SK-N-SH treated with all-trans-retinoic acid at 6 μM for 48 hours (cell line): ENCODE data around the gene KDM5C.

Experiments
- ATAC-seq: fragments of 200-7000 bp; cut with Tn5 transposase; 3 replicates; pipeline ENCODE4 v1.9.1; 2020; ENCODE audit warnings: mild to moderate bottlenecking, moderate library complexity
- ARNTL ChIP-seq: fragments of 450-650 bp; formaldehyde crosslinking; IDR thresholded peaks from 2 replicates; pipeline ENCODE4 v1.5.0; 2020; ENCODE audit warnings: low read depth, mild to moderate bottlenecking, moderate library complexity, borderline replicate concordance
- BACH2 ChIP-seq: fragments of 250-450 bp; sonication (Bioruptor Pico); IDR thresholded peaks from 2 replicates; pipeline ENCODE4 v1.9.0; 2021; ENCODE audit warnings: mild to moderate bottlenecking, borderline replicate concordance
- CREB5 ChIP-seq: fragments of 250-450 bp; sonication (Bioruptor Pico); IDR thresholded peaks from 2 replicates; pipeline ENCODE4 v1.5.1; 2020; ENCODE audit warnings: low read depth, mild to moderate bottlenecking, moderate library complexity
- CSDC2 ChIP-seq: fragments of 250-450 bp; sonication (Bioruptor Pico); IDR thresholded peaks from 2 replicates; pipeline ENCODE4 v1.5.0; 2020; ENCODE audit warnings: mild to moderate bottlenecking, moderate library complexity
- ESRRG ChIP-seq: fragments of 250-450 bp; sonication (Bioruptor Pico); IDR thresholded peaks from 2 replicates; pipeline ENCODE4 v1.6.1; 2021; ENCODE audit warnings: mild to moderate bottlenecking
- GLIS3 ChIP-seq: fragments of 250-450 bp; sonication (Bioruptor Pico); IDR thresholded peaks from 2 replicates; pipeline ENCODE4 v1.5.0; 2020; ENCODE audit warnings: mild to moderate bottlenecking, moderate library complexity
- ISL1 ChIP-seq: fragments of 250-450 bp; sonication (Bioruptor Pico); IDR thresholded peaks from 2 replicates; pipeline ENCODE4 v2.1.2; 2022; ENCODE audit warnings: mild to moderate bottlenecking, moderate library complexity
- OSR1 ChIP-seq: fragments of 250-450 bp; sonication (Bioruptor Pico); IDR thresholded peaks from 2 replicates; pipeline ENCODE4 v1.8.0; 2022; ENCODE audit warnings: moderate library complexity, mild to moderate bottlenecking, inconsistent platforms
- POU6F1 ChIP-seq: fragments of 250-450 bp; sonication (Bioruptor Pico); IDR thresholded peaks from 2 replicates; pipeline ENCODE4 v1.8.0; 2021; ENCODE audit warnings: low read depth, mild to moderate bottlenecking, moderate library complexity, borderline replicate concordance
- PPARA ChIP-seq: fragments of 250-450 bp; sonication (Bioruptor Pico); IDR thresholded peaks from 2 replicates; pipeline ENCODE4 v1.5.0; 2020; ENCODE audit warnings: mild to moderate bottlenecking, borderline replicate concordance
- RARB ChIP-seq: fragments of 250-450 bp; sonication (Bioruptor Pico); IDR thresholded peaks from 2 replicates; pipeline ENCODE4 v1.8.0; 2021; ENCODE audit warnings: mild to moderate bottlenecking, moderate library complexity
- SNAI2 ChIP-seq: fragments of 250-450 bp; sonication (Bioruptor Pico); IDR thresholded peaks from 2 replicates; pipeline ENCODE4 v1.5.0; 2020; ENCODE audit warnings: mild to moderate bottlenecking, moderate library complexity
- TCF4 ChIP-seq: fragments of 250-450 bp; sonication (Bioruptor Pico); IDR thresholded peaks from 2 replicates; pipeline ENCODE4 v1.8.0; 2021; ENCODE audit warnings: mild to moderate bottlenecking, moderate library complexity, borderline replicate concordance
- TOX ChIP-seq: fragments of 250-450 bp; sonication (Bioruptor Pico); IDR thresholded peaks from 2 replicates; pipeline ENCODE4 v1.8.0; 2021; ENCODE audit warnings: mild to moderate bottlenecking, moderate library complexity, borderline replicate concordance
- TSHZ2 ChIP-seq: fragments of 250-450 bp; sonication (Bioruptor Pico); IDR thresholded peaks from 2 replicates; pipeline ENCODE4 v1.5.0; 2020; ENCODE audit warnings: mild to moderate bottlenecking, moderate library complexity
- ZC3H10 ChIP-seq: fragments of 250-450 bp; sonication (Bioruptor Pico); IDR thresholded peaks from 2 replicates; pipeline ENCODE4 v1.5.1; 2021; ENCODE audit warnings: mild to moderate bottlenecking, moderate library complexity
- ZFP3 ChIP-seq: fragments of 250-450 bp; sonication (Bioruptor Pico); IDR thresholded peaks from 2 replicates; pipeline ENCODE4 v1.5.0; 2020; ENCODE audit warnings: mild to moderate bottlenecking, moderate library complexity
- ZFP30 ChIP-seq: fragments of 450-650 bp; formaldehyde crosslinking; IDR thresholded peaks from 2 replicates; pipeline ENCODE4 v1.5.0; 2022; ENCODE audit warnings: mild to moderate bottlenecking, moderate library complexity
- ZNF565 ChIP-seq: fragments of 450-650 bp; formaldehyde crosslinking; conservative IDR thresholded peaks from 2 replicates; pipeline ENCODE4 v1.5.0; 2020; ENCODE audit warnings: low read depth, mild to moderate bottlenecking, moderate library complexity
- ZNF70 ChIP-seq: fragments of 450-650 bp; formaldehyde crosslinking; IDR thresholded peaks from 2 replicates; pipeline ENCODE4 v1.5.0; 2020; ENCODE audit warnings: mild to moderate bottlenecking, moderate library complexity
- ZNF8 ChIP-seq: fragments of 450-650 bp; formaldehyde crosslinking; IDR thresholded peaks from 2 replicates; pipeline ENCODE4 v1.5.0; 2020; ENCODE audit warnings: mild to moderate bottlenecking, moderate library complexity
- TF ChIP-seq, protein P1 (sequence below): fragments of 250-450 bp; sonication (Bioruptor Pico); IDR thresholded peaks from 2 replicates; pipeline ENCODE4 v1.8.0; 2020; ENCODE audit warnings: mild to moderate bottlenecking, moderate library complexity, borderline replicate concordance

The KDM5C gene

DNA sequence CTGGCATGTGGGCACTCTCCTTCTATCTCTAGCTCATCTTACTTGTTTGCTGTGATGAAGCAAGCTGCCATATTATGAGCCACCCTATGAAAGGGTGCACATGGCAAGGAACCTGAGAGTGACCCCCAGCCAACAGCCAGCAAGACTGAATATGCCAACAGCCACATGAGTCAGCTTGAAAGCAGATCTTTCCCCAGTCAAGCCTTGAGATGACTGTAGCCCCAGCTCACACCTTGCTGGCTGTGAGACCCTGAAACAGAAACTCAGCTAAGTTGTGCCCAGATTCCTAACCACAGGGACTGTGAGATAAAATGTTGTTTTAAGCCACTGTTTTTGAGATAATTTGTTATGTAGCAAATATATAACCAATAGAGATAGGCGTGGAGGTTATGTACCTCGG lies 36.2 kb downstream of the KDM5C start:
- TF ChIP-seq POU6F1 (CRISPR knock-in tag) (no peak), ZNF70 (CRISPR knock-in tag) (no peak), ARNTL (CRISPR knock-in tag) (no peak), TCF4 (no peak), TOX (CRISPR knock-in tag) (no peak), CREB5 (CRISPR knock-in tag) (no peak), BACH2 (CRISPR knock-in tag) (no peak), CSDC2 (no peak), ZC3H10 (CRISPR knock-in tag) (no peak), ISL1 (no peak), TSHZ2 (CRISPR knock-in tag) (no peak), ZNF8 (CRISPR knock-in tag) (no peak), RARB (no peak), ZFP30 (no peak)
- TF ChIP-seq, protein P1, sequence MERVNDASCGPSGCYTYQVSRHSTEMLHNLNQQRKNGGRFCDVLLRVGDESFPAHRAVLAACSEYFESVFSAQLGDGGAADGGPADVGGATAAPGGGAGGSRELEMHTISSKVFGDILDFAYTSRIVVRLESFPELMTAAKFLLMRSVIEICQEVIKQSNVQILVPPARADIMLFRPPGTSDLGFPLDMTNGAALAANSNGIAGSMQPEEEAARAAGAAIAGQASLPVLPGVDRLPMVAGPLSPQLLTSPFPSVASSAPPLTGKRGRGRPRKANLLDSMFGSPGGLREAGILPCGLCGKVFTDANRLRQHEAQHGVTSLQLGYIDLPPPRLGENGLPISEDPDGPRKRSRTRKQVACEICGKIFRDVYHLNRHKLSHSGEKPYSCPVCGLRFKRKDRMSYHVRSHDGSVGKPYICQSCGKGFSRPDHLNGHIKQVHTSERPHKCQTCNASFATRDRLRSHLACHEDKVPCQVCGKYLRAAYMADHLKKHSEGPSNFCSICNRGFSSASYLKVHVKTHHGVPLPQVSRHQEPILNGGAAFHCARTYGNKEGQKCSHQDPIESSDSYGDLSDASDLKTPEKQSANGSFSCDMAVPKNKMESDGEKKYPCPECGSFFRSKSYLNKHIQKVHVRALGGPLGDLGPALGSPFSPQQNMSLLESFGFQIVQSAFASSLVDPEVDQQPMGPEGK: no peak
- TF ChIP-seq, all 23 proteins: peak for 0

DNA sequence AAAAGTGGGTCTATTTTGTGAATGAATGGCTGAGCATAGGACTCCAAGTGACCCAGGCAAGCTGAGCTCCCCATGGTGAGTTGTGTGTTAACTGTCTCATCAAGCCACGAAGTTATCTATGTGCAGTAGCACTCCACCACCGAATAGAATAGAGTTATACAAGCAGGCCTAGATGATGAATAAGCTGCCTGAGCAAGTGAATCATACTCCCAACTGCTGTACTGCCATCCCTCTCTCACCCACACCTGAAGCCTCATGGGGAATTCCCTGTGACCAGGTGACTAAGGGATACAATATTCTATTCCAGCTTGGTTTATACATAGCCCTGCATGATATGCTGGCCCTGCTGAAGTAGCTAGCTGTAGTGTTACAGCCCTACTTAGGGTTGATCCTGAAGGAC lies 38.7 kb downstream of the KDM5C start:
- TF ChIP-seq TOX (CRISPR knock-in tag): no peak
- TF ChIP-seq RARB: no peak
- TF ChIP-seq ZNF565 (CRISPR knock-in tag): no peak
- no peak for TF ChIP-seq GLIS3
- no peak for TF ChIP-seq ZC3H10 (CRISPR knock-in tag)
- no peak for TF ChIP-seq ARNTL (CRISPR knock-in tag)
- no peak for TF ChIP-seq ESRRG (CRISPR knock-in tag)
- no peak for TF ChIP-seq SNAI2 (CRISPR knock-in tag)
- no peak for TF ChIP-seq ZNF8 (CRISPR knock-in tag)
- ATAC-seq: no peak

More for the DNA sequence above, 36.2 kb downstream of the KDM5C start:
- ATAC-seq: peak; percentile 3; the same call in 1 of the 3 replicates

DNA sequence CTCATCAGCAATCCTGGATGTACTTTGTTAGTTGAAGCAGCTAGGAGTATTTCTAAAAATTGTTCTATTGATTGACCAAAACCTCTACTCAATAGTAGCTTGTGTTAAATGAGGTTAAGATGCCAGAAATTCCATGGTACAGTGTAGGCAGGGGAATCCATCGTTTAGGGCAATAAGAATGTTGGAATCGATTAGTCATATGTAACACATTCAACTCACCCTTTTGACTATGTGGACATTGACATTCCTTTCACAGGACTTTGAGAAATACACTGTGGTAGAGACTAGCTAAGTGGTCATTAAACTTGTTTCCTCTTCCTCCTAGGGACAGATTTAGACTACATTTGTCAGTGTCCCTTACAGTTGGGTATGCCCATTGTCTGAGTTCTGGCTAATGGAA lies 40.2 kb downstream of the KDM5C start:
- TF ChIP-seq OSR1 (CRISPR knock-in tag): no peak
- TF ChIP-seq PPARA: no peak
- TF ChIP-seq ZFP30: no peak
- TF ChIP-seq SNAI2 (CRISPR knock-in tag): no peak
- no peak for TF ChIP-seq ISL1
- no peak for TF ChIP-seq BACH2 (CRISPR knock-in tag)
- TF ChIP-seq ZFP3 (CRISPR knock-in tag): no peak
- no peak; the same call in 2 of the 3 replicates for ATAC-seq

GRCh38 chrX:53171356-53171755 lies 53.7 kb downstream of the KDM5C start:
- ATAC-seq: no peak
- TF ChIP-seq ZFP30 (no peak), CSDC2 (no peak), ZNF565 (CRISPR knock-in tag) (no peak)
- TF ChIP-seq, protein P1: no peak
